Posterior cingulate gyrus (tissue), 11 donors: ENCODE results near the gene SYCP2L.
"Not testable (repeated sequence)": the region's sequence is repeated elsewhere in the genome, so short reads cannot be mapped to it uniquely, and the experiment has no call there.

Source experiments
- DNase-seq, 10 donors: peaks; one replicate each; pipeline versions ENCODE4 v3.0.0 to v3.0.0-alpha.2; 2020 to 2021; ENCODE audit warnings: mixed read lengths in 3 of 10
- intact Hi-C: fragments of 100-400 bp; cut with DNase I; formaldehyde crosslinking; loops from one replicate; pipeline ENCODE4 v1.15.1; 2023

SYCP2L gene

GRCh38 chr6:10886691-10887502 is at the start of gene SYCP2L:
Gene SYCP2L, plus strand, starts transcription at chr6:10887052. Its CDS starts 75 bp downstream, at chr6:10887127.
- DNase-seq: peak in 2 of 10 donors; percentile 14 to 83
- intact Hi-C loops: no loop called here

- no peak for DNase-seq
- intact Hi-C loops: loop anchor here (10.0 kb wide), 1 partner anchor 237 kb away; no protein-coding TSS in a partner anchor
These were observed 49.2 kb upstream of the SYCP2L start for GRCh38 chr6:10837622-10837994.

GRCh38 chr6:10837995-10838793 is 48.7 kb upstream of the SYCP2L start, which contains the start of gene MAK:
Gene MAK, minus strand, starts transcription at chr6:10838539. Its CDS starts 7,891 bp downstream, at chr6:10830648.
- peak; percentile 52 to 97 (median 75) for DNase-seq
- intact Hi-C loops: loop anchor here (10.0 kb wide), 1 partner anchor 237 kb away; no protein-coding TSS in a partner anchor

- intact Hi-C loops: loop anchor here (10.0 kb wide), 1 partner anchor 236 kb away; no protein-coding TSS in a partner anchor
- DNase-seq: no peak
These were observed 48.0 kb upstream of the SYCP2L start for GRCh38 chr6:10838794-10839333.

GRCh38 chr6:10843554-10843953 is 43.3 kb upstream of the SYCP2L start:
- DNase-seq: no peak
- intact Hi-C loops: no loop called here

- DNase-seq: no peak
- intact Hi-C loops: no loop called here
These were observed 39.2 kb upstream of the SYCP2L start for GRCh38 chr6:10847684-10848083.

GRCh38 chr6:10849901-10850300 is 37.0 kb upstream of the SYCP2L start:
- intact Hi-C loops: no loop called here
- DNase-seq: no peak

GRCh38 chr6:10850728-10851127 is 36.1 kb upstream of the SYCP2L start:
- DNase-seq: no peak
- intact Hi-C loops: no loop called here

- intact Hi-C loops: no loop called here
- no peak for DNase-seq
These were observed 34.4 kb upstream of the SYCP2L start for GRCh38 chr6:10852361-10852960.

GRCh38 chr6:10853849-10854300 is 33.0 kb upstream of the SYCP2L start:
- intact Hi-C loops: not testable (repeated sequence)

GRCh38 chr6:10854922-10855632 is 31.8 kb upstream of the SYCP2L start:
- intact Hi-C loops: no loop called here
- DNase-seq: no peak

More at GRCh38 chr6:10853849-10854300, 33.0 kb upstream of the SYCP2L start:
- DNase-seq: not testable (repeated sequence)

- intact Hi-C loops: no loop called here
- DNase-seq: no peak
These were observed 29.6 kb upstream of the SYCP2L start for GRCh38 chr6:10857259-10857658.

- no peak for DNase-seq
- intact Hi-C loops: no loop called here
These were observed 25.8 kb upstream of the SYCP2L start for GRCh38 chr6:10861086-10861485.

GRCh38 chr6:10862361-10862760 is 24.5 kb upstream of the SYCP2L start:
- intact Hi-C loops: no loop called here
- DNase-seq: no peak

- intact Hi-C loops: not testable (repeated sequence)
- peak in 1 of 10 donors; percentile 39 for DNase-seq
These were observed 23.8 kb upstream of the SYCP2L start for GRCh38 chr6:10863031-10863430.

- DNase-seq, intact Hi-C loops: not testable (repeated sequence)
These were observed 20.1 kb upstream of the SYCP2L start for GRCh38 chr6:10866709-10867108.

- no peak for DNase-seq
- intact Hi-C loops: no loop called here
These were observed 18.9 kb upstream of the SYCP2L start for GRCh38 chr6:10867952-10868351.

- no peak for DNase-seq
- intact Hi-C loops: no loop called here
These were observed 13.5 kb upstream of the SYCP2L start for GRCh38 chr6:10873374-10873773.

- no peak for DNase-seq
- intact Hi-C loops: no loop called here
These were observed 12.6 kb upstream of the SYCP2L start for GRCh38 chr6:10874207-10874606.

- no peak for DNase-seq
- intact Hi-C loops: no loop called here
These were observed 11.8 kb upstream of the SYCP2L start for GRCh38 chr6:10875026-10875425.
